Measurements from ENCODE around the gene RANBP3L. TPM values are rescaled to one million over a fixed set of nuclear protein-coding genes. Genes with fewer than 3 reads are reported as not detected.
"Not testable (repeated sequence)": the region's sequence is repeated elsewhere in the genome, so short reads cannot be mapped to it uniquely, and the experiment has no call there.

Gene RANBP3L
- total RNA-seq, 1 donor from 2014 or later = not detected

DNA sequence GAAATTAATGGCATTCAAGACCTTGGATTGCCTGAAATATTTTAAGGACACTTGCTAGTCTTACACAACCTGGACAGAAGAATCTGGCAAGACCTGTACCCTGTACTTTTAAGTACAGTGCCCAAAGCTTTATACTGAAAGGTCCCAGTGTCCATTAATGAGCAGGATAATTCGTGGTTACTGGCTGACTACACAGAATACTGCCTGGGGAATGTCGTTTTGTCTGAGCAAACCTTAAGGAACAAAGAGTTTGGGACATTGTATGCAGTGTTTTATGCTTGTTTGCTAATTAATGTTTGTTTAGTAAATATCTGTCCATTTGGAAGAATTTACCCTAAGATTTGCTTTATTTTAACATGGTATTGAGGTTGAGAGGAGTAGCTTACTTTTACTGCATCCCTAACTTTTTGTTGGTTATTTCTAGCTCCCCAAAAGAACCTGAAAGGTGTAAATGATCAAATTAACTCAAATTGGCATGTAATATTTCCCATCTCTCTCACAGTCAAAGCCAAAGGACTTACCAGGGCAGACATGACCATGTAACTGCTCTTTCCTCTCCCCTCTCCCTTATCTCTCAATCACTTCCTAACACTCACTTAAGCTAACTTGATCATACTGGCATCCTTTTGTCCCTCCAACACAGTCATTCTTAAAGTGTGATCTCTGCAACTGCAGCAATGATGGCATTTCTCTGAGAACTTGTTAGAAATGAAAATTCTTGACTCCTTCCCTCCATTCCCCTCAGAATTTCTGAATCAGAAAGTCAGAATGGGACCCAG is 15.7 kb downstream of the RANBP3L start:
- intact Hi-C loops (cut with micrococcal nuclease) = no loop called here

DNA sequence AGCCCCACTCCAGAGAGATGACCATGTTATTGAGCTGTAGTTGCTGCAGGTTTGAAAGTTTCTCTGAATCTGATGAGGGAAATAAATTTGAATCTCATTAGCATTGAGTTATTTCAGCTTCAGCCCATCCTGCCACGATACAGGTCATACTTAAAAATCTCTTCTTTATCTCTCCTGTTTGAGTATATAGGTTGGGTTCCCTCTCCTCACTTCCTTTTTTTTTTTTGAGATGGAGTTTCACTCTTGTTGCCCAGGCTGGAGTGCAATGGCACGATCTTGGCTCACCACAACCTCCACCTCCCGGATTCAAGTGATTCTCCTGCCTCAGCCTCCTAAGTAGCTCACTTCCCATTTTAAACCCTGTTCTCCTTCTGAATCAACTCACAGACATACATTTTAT is 17.9 kb downstream of the RANBP3L start:
- intact Hi-C loops (cut with micrococcal nuclease) = not testable (repeated sequence)

DNA sequence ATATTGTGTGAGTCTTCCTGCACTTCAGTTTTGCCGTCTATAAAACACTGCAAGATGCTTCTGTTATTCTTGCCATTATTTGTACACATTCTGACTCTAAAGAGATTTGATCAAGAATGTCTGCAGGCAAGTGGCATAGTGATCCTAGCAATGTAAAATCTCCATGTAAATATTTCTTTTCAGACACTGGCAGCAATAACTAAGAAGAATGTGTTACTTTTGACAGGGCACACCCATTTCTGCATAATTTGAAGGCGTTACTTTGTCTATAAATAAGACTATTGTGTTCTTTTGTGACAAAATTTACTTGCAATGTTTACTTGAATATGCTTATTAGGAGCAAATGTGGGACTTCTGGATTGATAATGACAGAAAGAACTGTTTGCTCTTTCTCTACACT is 20.1 kb downstream of the RANBP3L start:
- intact Hi-C loops (cut with micrococcal nuclease) = no loop called here

DNA sequence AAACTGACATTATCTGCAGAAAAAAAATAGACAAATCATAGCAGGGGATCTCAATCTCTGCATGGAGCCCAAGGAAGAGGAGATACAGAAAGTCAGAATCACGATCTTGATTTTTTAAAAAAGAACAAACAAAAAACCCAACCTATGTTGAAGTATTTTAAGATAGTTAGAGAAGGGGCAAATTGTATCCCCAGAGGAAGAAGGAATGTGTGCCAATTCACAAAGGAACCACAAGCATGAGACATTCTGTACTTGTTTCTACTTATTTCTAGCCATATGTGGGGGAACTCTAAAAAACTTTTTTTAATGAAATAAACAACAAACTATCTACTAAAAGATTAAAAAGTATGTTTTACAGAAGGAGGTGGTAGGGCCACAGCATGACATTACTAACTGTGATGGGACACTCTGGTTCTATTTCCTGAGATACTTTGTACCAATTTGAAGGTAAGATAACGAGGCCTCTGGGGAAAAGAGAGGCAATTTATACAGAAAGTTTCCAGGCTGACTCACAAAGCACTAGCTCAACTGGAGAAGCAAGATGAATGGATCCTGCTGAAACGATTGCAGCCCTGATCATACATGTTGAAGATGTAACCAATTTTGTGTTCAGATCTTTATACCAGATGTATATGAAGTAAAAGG is 22.5 kb downstream of the RANBP3L start:
- intact Hi-C loops (cut with micrococcal nuclease) = no loop called here

DNA sequence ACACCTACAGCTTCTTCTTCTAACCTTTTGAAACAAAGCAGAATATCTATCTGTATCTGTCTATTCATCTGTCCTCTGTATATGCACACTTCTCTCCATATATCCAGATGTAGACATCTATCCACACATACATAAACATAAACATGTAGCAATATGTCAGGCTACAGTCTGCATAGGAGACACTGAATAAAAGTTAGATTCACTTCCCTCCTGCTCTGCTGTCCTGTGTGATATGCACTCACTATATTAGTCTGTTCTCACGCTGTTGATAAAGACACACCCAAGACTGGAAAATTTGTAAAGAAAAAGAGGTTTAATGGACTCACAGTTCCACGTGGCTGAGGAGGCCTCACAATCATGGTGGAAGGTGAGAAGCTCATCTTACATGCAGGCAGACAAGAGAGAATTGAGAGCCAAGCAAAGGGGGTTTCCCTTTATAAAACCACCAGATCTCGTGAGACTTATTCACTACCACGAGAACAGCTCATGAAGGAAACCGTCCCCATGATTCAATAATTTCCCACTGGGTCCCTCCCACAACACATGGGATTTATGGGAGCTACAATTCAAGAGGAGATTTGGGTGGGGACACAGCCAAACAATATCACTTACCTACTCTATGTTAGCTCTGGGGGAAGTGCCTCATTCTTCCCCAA is 24.1 kb downstream of the RANBP3L start:
- intact Hi-C loops (cut with micrococcal nuclease) = no loop called here

DNA sequence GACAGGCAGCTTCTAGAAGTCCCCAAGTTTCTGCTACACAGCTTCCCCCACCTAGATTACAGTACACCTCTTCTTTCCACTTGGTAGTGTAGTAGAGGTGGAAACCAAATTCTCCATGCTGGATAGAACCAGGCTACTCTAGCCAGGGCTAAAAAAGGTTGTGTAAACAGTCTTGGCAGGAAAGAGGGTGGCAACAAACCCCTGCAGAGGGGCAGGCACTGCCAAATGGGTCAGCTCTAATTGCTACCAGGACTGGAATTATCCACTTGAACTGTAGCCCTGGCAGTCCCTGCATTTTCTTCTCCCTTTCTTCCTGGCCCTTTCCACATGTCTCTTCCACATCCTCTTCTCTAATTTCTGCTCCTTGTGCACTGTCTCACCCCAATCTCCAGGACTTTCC is 24.8 kb downstream of the RANBP3L start:
- intact Hi-C loops (cut with micrococcal nuclease) = no loop called here

DNA sequence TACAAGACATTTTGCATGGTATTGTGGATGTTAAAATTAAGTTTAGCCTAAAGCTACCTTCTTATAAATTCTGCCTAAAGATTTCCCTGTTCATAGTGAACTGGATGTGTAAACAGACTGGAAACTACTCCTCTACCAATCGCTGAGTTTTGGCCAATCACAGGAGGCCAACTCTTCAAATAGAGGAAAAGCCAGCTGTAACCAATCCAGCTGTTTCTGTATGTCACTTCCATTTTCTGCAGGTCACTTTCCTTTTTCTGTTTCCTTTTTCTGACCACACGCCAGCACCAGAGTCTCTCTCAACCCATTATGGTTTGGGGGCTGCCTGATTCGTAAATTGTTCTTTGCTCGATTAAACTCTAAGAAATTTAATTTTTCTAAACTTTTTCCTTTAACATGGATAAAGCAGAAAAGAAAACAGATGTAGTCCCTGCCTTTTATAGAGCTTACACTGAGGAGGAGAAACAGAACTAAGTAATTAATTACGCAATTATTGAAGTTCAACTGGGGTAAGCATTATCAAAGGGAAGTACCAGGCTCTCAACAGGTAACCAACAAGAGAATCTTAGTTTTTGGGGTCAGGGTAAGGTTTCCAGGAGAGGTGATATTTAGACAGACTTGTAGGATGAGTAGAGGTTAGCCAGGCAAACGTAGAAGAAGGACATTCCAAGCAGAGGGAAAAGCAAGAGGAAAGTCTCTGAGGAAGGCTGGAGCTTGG is 27.7 kb downstream of the RANBP3L start:
- intact Hi-C loops (cut with micrococcal nuclease) = no loop called here

DNA sequence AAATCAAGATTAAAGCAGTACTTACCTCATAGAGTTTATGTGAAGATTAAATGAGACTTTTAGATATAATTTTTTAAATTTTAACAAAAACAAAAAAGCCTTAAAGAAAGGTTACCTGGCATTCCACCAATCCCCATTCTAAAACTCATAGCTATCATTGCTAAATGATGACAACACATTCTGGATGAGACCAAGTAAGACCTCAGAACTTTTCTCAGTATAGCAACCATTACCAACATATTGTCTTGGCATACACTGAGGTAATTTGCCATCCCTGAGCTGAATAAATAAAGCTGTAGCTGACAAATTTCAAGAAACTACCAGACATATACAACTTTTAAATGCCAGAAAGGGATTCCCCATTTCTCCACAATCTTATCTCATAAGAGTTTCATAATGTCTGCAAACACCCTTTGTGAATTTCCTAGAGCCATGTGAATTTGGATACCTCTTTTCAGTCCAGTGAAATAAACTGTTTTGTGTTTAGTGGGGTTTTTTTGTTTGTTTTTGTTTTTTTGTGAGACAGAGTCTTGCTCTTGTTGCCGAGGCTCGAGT is 29.5 kb downstream of the RANBP3L start:
- intact Hi-C loops (cut with micrococcal nuclease) = no loop called here

DNA sequence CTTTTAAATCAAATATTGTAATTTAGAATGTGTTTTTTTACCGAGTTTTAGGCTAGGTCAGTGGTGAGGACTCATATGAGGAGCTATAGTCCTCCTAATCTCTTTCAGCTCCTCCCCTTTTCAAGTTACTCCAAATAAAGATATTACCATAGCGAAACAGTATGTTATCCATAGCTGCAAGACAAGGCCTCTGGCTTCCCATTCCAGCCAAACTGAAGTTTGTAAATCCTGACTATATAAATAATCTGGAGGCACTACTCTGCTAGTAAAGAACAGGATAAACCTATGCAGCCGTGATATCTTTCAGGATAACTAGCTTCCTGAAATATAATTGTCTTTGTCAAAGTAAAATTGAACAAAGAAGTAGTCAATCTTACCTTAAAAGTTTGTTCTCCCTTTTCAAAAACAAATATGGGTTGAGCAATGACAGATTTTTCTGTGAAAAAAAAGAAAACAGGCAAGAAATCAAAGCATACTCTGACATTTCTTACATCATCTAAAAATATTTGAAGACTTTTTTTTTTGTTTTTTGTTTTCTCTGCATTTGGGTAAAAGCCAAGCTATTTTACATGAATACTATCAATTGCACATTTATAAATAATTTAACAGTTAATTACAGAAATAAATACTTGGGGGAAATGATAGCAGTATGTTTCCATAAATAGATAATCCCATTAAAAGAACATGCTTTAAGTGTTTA is 30.7 kb downstream of the RANBP3L start:
- intact Hi-C loops (cut with micrococcal nuclease) = no loop called here

DNA sequence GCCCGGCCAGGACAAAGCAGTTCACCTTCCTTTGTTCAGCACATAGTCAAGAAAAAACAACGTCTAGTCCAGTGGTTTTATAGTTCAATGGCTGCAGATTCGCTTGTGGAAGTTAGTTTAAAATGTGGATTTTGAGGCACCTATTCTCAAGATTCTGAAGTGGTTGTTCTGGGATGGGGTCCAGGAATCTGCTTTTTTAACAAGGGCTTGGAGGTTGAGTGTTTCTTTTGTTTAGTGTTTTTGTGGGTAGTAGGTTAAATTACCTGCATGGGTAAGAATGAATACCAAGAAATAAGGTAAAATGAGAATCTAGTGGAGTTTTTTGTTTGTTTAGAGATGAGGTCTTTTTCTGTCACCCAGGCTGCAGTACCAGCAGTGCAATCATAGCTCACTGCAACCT is 31.5 kb downstream of the RANBP3L start:
- intact Hi-C loops (cut with micrococcal nuclease) = no loop called here

DNA sequence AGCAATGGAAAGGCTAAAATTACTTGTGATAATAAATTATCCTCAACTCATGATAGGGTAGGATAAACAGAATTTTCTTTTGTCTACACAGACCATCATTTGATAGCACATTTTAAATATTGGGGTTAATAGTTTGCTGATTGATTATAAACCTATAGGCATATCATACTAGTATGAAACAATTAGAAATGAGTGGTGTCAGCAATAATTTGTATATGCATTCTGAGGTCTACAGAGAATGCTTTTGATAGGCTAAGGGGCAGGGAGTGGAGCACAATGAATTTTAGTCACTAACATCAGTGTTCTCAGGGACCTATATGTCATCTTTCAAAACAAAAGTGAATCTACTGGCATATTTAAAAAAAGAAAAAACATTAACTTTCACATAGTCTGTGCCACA is 32.2 kb downstream of the RANBP3L start:
- intact Hi-C loops (cut with micrococcal nuclease) = loop anchor here (5.0 kb wide), 1 partner anchor 38 kb away; no protein-coding TSS in a partner anchor

DNA sequence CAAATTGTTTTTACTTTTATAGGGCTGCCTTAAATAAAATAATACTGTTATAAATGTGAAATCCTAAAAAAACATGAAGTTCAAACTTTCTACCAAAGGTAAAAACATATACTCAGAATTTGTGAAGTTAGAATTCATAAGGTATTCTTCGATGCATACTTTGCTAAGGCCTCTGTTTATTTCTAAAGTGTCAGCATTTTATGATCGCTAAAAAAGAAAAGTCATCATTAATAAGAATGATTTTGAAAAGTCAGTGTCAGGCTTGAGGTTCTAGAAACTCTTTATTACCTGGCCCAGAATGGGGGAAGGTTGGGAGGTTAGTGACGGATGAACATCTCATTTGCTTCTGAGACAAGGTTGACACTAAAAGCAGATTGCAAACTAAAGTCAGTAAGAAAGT is 33.8 kb downstream of the RANBP3L start:
- intact Hi-C loops (cut with micrococcal nuclease) = loop anchor here (5.0 kb wide), 1 partner anchor 39 kb away; no protein-coding TSS in a partner anchor

DNA sequence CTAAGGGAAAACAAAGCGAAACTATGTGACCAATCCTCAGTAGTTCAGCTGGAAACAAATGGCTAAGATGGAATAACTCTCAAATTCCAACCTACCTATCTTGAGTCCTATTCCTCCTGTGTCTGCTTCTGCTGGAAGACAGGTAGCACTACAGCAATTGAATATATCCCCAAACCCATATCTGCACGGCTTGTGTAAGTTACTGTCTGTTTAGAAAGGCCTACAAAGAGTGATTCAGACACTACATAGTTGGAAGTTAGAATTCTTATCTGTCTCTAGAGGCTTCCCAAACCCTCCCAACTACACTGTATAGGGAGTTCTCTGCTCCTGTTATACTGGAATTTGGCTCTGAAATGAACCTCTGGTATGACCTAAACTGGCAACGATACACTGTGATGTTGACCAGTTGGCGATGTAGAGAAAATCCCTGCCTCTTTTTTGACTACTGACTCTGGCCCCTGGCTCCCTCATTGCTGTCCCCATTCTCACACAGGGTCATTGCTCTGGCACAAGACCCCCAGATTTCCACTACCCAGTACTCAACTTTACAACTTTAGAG is 37.4 kb downstream of the RANBP3L start:
- intact Hi-C loops (cut with micrococcal nuclease) = loop anchor here (2.0 kb wide), 1 partner anchor 21 kb away; no protein-coding TSS in a partner anchor

DNA sequence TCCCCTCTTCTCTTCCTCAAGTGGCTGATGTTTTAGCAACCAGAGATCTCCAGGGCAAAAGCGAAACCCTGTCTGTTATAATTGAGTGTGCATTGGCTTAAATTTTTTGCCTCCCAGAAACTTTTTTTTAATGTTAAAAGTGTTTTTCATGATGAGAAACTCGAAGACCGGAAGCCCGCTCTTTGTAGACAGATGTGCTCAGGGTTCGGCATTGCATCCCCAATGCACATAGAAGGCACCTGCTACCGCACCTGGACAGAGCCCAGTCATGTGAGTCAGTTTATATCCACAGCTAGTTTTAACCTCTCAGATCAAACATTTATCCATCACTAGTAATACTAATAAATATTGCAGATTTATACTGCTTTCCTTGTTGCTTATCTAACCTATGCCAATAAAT is 40.5 kb downstream of the RANBP3L start:
- intact Hi-C loops (cut with micrococcal nuclease) = no loop called here

DNA sequence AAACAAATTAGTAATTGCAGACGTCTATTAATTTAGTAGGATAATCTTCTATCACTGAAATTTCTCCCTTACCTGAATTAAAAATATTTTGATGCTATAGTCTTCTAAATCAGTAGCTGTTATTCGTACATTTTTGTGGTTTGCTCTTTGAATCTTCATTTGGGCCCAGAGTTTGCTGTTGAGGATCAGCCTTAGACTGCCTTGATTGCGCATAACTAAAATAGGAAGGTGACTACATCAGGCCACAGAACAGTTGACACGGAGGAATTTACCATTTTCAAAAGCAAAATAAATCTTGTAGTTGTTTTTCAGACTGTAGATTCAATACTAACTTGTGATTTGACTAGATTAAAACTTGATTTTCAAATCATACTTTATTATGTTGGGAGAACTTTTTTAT is 48.1 kb downstream of the RANBP3L start:
- intact Hi-C loops (cut with micrococcal nuclease) = no loop called here

DNA sequence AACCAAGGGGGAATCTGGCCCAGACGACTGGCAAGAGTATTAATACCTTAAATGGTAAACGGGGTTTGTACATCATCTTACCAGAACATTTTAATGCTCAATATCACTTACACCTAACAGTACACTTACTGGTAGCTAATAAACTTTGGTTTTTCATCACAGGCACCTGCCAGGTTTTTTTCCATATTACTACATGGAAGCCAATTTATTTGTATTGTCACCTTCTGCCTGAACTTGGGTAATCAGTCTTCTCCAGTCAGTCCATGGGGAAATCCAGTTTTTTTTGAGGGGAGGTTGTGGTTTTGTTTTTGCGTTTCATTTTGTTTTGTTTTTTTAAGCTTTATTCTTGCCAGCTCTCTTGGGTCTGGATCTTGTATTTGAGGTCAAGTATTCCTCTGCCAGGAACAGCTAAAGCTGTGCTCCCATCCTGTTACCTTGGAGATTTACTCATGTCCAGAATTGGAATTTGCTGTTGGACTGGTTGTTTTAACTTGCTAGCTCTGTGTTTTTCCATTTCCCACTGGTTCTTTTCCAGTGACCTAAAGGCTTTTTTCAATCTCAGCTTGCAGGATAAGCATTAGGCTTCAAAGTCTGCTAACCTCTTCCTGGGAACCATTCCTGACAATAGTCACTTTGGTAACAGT is 48.9 kb downstream of the RANBP3L start:
- intact Hi-C loops (cut with micrococcal nuclease) = no loop called here

DNA sequence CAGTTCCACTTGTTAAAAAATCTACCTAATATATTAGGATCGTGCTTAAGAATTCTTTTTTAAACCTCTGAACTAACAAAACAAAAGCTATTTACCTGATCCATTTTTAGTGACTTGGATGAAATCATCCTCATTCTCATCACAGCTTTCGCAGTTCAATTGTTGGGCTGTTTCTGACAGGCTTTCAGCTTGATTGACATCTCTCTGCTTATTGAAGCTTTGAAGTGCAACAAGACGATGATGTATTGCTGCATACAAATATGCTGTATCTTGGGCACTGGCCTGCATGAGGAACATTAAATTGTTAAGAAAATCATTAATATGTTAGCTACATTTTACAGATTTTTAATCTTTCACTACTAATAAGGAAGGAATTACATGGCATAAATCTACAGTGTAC is 50.5 kb downstream of the RANBP3L start:
- intact Hi-C loops (cut with micrococcal nuclease) = no loop called here

DNA sequence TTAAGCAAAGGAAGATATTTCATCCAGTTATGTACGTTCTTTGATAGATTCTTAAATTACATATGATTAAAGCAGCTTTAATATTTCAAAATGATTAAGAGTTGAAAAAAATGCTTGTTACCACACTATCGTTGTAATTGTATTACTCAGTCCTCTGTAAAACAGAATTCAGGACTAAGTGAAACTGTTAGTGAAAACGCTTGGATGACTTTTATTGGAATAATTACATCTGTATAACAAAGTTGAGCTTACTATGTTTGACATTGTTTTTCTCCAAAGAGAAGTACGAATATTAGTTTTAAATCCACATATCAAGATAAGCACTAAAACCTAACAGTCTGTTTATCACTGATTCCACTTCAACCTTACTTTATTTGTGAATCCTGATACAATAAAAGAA is 51.3 kb downstream of the RANBP3L start:
- intact Hi-C loops (cut with micrococcal nuclease) = no loop called here

DNA sequence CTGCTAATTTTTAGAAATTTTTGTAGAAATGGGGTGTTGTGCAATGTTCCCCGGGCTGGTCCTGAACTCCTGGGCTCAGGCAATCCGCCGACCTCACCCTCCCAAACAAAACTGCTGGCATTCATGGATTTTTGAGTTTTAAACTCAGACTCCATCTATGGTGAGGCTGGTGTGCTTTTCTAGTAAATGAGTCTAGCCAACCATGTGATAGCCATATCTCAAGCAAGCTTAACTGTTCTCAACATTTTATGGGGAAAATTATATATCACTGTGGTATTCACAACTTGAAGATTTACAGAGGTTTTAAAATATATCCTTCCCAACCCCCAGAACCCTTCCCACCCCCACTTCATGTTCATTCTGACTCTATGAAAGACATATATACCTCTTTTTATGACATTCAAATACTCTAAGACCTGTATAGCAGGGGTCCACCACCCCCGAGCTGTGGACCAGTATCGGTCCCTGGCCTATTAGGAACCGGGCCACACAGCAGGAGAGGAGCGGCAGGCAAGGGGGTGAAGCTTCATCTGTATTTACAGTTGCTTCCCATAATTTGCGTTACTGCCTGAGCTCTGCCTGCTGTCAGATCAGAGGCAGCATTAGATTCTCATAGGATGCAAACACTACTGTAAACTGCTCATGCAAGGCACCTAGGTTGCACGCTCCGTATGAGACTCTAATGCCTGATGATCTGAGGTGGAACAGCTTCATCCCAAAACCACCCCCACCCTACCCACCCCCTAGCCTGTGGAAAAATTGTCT is 55.5 kb downstream of the RANBP3L start:
- intact Hi-C loops (cut with micrococcal nuclease) = no loop called here
